Measurements from ENCODE around the gene ZBTB18.

GRCh38 chr1:244011271-244011670, 39.8 kb upstream of the ZBTB18 start:
- TF ChIP-seq, protein P1, sequence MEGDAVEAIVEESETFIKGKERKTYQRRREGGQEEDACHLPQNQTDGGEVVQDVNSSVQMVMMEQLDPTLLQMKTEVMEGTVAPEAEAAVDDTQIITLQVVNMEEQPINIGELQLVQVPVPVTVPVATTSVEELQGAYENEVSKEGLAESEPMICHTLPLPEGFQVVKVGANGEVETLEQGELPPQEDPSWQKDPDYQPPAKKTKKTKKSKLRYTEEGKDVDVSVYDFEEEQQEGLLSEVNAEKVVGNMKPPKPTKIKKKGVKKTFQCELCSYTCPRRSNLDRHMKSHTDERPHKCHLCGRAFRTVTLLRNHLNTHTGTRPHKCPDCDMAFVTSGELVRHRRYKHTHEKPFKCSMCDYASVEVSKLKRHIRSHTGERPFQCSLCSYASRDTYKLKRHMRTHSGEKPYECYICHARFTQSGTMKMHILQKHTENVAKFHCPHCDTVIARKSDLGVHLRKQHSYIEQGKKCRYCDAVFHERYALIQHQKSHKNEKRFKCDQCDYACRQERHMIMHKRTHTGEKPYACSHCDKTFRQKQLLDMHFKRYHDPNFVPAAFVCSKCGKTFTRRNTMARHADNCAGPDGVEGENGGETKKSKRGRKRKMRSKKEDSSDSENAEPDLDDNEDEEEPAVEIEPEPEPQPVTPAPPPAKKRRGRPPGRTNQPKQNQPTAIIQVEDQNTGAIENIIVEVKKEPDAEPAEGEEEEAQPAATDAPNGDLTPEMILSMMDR (conservative IDR thresholded peaks at IDR 0.05 in 1 of 2, IDR thresholded peaks at IDR 0.05 in 1 of 2; ENCODE audit: extremely low read depth in 1 of 2, insufficient read depth in 1 of 2, low read depth in 1 of 2, low read length in 2 of 2) = no peak
- no peak for TF ChIP-seq EZH2 (IDR thresholded peaks at IDR 0.05; ENCODE audit: borderline replicate concordance, low read length)

Measured in mammary epithelial cell (primary cell).